Activated CD8-positive, alpha-beta memory T cell treated with anti-CD3 and anti-CD28 coated beads, Interleukin-2, amount 50 U/mL, for 1 hour (primary cell): Measurements from ENCODE around the gene TPI1.
A peak's percentile ranks its signal among the peaks of the same experiment; 100 is the strongest.
"Not testable (repeated sequence)": the region's sequence is repeated elsewhere in the genome, so short reads cannot be mapped to it uniquely, and the experiment has no call there.

ENCODE experiments used
- DNase-seq: peaks from one replicate; pipeline ENCODE4 v3.0.0-alpha.2; 2020; ENCODE audit errors: extremely low read depth

Gene TPI1

DNA sequence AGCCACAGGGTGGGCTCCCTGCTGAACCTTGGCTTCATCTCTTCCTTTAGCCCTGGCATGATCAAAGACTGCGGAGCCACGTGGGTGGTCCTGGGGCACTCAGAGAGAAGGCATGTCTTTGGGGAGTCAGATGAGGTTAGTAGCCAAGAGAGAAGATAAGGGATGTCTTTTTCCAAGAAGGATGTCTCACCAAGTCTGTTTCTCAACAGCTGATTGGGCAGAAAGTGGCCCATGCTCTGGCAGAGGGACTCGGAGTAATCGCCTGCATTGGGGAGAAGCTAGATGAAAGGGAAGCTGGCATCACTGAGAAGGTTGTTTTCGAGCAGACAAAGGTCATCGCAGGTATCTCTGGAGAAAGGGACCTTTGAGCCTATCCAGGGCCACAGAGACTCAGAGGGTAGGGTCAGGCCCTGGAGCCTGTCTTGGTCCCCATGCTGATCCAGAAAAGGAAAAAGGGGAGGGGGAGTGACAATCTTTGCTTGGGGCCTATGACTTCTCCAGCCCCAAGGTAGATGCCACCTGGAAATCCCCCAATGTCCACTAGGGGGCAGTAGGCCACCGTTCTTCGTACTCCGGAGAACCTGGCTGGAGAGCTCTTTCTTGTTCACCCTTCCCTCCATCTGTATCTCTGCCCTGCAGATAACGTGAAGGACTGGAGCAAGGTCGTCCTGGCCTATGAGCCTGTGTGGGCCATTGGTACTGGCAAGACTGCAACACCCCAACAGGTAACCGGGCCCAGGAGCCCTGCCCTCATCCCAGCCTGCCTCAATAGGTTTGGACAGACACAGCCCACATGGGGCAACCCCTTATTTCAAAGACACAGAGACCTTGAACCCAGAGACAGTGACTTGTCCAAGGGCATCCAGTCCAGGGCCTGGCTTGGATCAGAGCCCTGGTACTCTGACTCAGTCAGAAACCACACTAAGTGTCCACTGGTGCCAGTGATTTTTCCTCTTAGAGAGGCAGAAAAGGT is 2.0 kb downstream of the TPI1 start:
- peak; percentile 56 for DNase-seq

DNA sequence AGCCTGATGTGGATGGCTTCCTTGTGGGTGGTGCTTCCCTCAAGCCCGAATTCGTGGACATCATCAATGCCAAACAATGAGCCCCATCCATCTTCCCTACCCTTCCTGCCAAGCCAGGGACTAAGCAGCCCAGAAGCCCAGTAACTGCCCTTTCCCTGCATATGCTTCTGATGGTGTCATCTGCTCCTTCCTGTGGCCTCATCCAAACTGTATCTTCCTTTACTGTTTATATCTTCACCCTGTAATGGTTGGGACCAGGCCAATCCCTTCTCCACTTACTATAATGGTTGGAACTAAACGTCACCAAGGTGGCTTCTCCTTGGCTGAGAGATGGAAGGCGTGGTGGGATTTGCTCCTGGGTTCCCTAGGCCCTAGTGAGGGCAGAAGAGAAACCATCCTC is 3.0 kb downstream of the TPI1 start:
- DNase-seq = not testable (repeated sequence)

DNA sequence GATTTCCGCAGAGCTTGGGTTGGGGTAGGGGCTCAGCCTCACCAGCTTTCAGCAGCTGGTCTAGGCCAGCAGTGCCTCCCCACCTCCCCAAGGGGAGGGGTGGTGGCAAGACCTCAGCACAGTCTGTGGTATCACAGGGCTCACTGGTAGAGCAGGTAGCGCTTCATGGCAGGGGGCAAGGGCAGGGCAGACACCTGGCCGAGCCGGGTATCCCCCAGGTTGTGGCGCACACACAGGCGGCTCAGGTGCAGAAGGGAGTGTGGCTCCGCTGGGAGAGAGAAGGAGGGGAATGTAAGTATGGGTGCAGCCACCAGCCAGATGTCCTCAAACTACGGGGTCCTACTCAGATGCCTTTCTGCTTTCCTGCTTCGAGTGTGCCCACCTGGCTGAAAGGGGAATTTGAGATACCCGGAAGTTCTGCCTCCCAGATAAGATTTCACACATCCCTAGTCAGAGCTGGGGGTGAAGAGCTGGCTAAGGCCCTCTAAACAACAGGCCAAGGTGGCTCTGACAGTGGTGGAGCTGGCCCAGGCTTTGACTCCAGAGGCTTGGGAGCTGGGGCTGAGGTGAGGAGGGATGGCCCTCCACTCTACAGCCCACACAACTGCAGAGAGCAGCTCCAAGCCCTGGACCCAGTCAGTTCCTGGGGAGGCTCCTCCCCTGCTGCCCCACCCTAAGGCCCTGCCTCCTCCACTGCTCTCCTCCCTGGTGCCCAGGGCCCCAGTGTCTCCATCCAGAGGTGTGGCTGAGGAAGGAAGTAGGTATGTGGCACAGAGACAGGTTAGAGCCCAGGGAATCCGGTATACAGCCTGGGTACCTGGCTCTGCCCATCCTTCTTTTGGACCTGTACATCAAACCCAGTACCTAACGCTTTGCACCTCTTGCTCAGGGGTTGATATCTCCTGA is 4.0 kb downstream of the TPI1 start:
- DNase-seq = no peak

DNA sequence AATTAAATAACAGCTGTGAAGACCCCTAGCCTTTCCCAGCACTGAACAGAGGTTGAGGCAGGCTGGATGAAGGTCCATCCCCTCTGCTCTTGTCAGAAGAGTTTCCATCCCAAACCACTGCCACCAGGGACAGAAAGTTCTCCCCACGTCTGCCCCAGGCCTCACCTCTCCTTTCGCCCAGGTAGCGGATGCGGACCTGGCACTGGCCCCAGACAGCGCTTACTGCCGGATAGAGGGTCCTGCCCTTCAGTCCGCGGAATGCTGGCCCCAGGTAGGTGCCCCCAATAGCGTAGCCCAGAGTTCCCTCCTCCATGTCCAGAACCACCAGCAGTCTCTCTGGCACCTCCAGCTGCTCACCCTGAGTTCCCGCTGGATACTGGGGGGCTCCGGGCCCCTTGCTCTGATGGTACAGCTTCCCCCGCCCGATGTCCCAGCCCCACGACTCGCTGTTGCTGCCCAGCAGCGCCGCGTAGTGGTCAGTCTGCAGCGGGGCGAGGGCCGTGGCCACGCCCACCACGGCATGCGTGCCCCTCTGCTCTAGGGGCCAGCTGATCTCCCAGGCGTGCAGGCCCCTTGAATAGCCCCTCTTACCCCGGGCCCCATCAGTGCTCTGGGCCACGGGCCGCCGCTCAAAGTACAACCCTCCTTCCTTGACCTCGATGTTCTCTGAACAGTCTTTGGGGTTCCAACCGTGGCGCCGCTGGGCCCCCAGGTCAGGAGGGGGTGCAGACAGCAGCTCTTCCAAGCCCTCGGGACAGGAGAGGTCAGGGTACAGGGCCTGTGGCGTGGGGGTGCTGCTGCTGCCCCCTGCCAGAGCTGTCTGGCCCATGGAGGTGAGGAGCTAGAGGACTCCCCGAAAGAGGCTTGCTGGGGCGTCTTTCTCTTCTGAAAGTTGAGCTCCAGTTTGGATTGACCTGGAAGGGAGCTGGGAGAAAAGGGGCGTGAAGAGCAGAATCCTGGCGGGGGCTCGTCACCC is 5.0 kb downstream of the TPI1 start:
- DNase-seq = peak; percentile 43

DNA sequence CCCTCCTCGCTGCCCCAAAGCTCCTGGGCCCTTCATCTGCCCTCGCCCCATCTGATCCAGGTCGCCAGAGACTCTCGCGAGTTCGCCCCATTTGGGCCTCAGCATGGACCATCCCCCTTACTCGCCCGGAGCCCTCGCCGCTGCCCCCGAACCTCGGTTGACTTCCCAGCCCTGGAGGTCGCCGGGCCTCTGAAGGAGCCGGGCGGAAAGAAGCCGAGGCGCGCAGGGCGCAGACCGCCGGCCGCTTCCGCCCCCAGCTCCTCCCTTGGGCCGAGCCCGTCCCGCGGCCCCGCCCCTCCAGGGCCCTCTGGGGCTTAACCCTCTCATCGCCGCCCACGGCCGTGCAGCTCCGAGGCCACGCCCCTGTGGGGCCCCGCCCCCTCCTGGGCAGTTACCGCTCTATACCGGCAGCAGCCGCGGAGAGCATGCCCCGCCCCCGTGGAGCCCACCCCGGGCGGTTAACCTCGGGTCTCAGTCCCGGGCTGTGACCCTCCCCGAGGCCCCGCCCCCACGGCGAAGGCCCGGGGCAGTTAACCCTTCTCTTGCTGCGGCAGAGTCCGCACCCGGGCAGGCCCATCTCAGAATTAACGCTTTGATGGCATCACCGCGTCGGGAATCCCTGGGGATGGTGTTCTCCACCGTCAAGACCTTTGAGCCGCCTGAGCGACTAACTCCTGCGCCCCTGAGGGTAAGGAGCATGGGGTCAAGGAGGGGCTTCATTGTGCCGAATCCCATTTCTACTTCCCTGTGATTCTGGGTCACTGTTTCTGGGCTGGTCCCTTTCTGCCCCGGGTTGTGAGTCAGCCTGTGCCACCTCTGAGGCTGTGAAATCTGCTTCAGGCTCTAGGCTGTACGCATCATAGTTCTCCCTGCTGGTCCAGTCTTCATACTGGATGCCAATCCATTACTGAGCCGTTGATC is 6.0 kb downstream of the TPI1 start, which contains the start of gene SPSB2:
SPSB2 (minus strand) TSS at position 210 of the 921 bp plus-strand sequence. CDS start 402 bp downstream, outside the sequence.
- peak; percentile 80 for DNase-seq

DNA sequence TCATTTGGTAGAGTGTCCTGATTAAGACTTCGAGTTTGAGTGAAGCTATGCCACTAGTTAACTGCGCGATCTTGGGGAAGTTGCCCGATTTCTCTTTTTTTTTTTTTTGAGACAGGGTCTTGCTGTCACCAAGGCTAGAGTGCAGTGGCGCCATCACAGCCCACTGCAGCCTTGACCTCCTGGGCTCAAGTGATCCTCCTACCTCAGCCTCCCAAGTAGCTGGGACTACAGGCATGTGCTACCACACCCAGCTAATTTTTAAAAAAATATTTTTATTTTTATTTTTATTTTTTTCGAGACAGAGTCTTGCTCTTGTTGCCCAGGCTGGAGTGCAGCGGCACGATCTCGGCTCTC is 6.7 kb downstream of the TPI1 start:
- DNase-seq = not testable (repeated sequence)

DNA sequence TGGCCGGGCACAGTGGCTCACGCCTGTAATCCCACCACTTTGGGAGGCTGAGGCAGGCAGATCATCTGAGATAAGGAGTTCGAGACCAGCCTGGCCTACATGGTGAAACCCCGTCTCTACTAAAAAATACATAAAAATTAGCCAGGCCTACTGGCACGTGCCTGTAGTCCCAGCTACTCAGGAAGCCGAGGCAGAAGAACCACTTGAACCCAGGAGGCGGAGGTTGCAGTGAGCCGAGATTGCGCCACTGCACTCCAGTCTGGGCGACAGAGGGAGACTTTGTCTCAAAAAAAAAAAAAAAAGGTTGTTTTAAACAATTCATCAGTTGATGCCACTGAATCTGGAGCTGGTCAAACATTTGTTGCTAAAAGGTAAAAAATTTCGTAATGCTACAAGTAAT is 12.5 kb downstream of the TPI1 start:
- not testable (repeated sequence) for DNase-seq

DNA sequence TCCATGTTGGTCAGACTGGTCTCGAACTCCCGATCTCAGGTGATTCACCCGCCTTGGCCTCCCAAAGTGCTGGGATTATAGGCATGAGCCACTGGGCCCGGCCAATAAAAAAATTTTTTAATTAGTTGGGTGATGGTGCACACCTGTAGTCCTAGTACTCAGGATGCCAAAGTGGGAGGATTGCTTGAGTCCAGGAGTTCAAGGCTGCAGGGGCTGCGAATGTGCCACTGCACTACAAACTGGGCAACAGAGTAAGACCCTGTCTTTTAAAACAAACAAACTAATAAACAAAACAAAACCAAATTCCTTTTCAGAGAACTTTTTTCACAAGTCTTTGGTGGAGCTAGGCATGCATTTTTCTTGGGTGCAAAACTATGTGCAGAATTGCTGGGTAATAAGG is 15.9 kb downstream of the TPI1 start:
- DNase-seq = no peak

DNA sequence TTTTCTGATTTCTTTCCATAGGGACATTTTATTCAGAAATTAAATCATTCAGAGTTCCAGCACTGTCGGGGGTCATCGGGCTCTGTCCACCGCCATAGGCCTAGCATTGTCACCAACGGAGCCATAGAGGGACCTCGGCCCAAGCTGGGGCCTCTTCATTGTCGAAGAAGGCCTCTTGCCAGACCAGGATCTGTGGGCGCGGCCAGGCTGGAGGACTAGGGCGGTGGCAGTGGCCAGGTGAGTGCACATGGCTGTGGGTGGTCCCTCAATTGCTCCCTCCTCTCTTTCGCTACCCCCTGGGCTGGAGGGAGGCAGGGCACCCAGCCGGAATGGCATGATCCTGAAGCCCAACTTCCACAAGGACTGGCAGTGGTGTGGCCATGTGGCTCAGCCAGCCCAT is 16.4 kb downstream of the TPI1 start:
- DNase-seq = no peak

DNA sequence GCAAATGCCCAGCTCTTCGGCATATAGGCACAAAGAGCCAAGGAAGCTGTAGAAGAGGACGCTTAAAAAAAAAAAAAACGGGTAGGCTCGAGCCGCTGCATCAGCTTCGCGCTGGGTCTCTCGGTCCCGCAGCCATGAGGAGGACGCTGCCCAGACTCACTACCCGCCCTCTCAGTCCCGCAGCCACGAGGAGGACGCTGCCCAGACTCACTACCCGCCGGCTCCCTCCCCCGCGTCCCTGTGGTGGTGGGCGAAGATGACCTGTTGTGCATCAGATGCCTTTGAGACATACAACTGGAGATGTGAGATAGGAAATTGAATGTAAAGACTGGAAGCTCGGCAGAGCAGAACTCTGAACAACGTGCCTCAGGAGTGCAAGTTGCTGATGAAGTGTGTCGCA is 17.2 kb downstream of the TPI1 start:
- no peak for DNase-seq

DNA sequence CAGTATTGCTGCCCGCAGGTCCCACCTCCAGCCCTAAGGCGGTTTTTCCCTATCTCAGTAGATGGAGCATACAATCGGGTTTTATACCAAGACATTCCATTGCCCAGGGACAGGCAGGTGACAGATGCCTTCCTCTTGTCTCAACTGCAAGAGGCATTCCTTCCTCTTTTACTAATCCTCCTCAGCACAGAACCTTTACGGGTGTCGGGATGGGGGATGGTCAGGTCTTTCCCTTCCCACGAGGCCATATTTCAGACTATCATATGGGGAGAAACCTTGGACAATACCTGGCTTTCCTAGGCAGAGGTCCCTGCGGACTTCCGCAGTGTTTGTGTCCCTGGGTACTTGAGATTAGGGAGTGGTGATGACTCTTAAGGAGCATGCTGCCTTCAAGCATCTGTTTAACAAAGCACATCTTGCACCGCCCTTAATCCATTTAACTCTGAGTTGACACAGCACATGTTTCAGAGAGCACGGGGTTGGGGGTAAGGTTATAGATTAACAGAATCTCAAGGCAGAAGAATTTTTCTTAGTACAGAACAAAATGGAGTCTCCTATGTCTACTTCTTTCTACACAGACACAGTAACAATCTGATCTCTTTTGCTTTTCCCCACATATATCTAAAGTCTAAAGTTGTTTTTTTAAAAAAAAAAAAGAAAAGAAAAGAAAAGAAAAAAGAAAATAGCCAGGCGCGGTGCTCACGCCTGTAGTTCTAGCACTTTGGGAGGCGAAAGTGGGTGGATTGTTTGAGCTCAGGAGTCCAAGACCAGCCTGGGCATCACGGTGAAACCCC is 19.1 kb downstream of the TPI1 start:
- not testable (repeated sequence) for DNase-seq

DNA sequence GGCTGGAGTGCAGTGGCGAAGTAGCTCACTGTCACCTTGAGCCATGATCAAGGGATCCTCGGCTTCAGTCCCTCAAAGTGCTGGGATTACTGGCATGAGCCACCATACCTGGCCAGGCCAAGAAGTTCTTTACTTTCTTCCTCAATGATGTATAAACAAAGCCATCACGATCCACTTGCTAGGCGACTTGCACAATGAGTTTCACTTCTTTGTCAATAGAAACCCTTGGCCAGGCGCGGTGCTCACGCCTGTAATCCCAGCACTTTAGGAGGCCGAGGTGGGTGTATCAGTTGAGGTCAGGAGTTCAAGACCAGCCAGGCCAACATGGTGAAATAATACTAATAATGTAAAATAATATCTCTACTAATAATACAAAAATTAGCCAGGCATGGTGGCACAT is 20.1 kb downstream of the TPI1 start:
- no peak for DNase-seq

DNA sequence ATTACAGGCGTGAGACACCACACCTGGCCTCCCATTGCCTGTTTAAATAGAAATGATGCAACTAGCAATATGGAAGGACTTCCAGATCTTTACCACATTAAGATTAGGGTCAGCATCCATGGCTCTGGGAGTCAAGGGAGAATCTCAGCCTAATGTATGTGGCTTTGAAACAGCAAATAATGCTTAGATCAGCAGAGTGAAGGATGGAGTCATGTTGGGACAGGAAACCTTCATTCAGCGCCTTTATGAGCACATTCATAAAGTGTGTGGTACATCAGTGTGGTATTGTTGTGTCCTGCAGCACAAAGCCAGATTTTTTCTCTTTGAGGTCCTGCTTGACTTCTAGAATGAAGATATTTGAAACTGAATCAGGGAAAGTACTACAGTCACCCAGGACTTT is 21.0 kb downstream of the TPI1 start:
- DNase-seq = no peak

DNA sequence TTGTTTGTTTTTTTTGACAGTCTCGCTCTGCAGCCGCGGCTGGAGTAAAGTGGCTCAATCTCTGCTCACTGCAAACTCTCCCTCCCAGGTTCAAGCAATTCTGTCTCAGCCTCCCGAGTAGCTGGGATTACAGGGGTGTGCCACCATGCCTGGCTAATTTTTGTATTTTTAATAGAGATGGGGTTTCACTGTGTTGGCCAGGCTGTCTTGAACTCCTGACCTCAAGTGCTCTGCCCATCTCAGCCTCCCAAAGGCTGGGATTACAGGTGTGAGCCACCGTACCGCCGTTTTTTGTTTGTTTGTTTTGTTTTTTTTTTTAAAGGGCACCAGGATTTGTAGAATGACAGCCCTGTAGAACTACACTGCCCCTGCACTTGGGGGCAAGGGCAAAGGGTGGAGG is 21.5 kb downstream of the TPI1 start:
- DNase-seq = not testable (repeated sequence)

DNA sequence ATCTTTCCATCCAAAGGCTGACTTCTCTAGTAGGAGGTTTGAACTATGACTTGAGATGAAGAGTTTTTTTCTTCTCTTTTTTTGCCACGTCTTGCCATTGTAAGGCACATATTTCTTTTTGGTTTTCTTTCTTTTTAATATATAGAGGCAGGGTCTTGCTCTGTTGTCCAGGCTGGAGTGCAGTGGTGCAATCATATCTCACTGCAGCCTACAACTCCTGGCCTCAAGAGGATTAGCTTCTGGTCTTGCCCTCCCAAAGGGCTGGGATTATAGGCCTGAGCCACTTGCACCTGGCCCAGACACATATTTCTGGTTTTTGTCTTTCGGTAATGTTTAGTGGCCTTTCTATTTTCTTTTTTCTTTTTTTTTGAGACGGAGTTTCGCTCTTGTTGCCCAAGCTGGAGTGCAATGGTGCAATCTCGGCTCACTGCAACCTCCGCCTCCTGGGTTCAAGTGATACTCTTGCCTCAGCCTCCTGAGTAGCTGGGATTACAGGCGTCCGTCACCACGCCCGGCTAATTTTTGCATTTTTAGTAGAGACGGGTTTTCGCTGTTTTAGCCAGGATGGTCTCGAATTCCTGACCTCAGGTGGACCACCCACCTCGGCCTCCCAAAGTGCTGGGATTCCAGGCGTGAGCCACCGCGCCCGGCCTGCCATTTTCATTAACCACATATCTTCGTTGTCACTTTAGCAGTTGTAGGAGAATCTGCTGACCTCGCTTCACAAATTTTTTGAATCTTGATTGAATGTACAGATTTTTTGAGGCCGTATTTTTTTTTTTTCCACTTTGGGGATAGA is 22.6 kb downstream of the TPI1 start:
- not testable (repeated sequence) for DNase-seq

DNA sequence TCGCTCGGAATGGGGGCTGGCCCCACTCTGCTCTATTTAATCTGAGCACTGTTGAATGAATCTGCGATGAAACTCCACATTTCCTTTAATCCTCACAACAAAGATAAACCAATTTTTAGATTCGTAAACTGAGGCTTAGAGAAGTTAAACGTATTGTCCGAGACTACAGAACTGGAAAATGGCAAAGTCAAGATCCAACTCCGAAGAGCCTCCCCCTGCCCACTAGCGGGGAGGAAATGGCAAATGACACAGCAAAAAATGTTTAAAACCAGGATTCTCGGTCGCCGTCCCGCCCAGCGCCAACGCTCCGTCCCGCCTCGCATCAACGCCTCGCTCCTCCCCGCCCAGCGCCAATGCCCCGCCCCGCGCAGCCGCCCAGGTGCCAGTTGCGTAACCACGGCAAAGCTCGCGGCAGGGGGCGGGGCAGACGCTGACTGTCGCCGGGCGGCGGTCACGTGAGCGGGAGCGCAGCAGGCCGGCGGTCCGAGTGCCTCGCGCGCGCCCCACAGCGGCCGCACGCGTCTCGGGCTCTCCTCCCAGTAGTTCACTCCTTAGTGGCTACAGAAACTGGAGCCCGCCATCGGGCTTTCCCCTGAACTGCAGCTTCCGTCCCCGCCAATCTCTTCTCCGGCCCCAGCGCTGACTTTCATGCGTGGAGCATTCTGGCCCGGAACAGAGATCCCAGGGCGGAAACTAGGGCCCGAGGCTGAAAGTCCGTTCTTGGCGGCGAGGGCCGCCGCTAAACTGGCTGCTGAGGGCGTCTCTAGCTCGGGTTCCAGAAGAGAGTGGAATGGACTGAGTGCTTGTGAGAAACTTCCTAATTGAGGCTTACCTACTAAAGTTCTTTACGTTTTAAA is 23.7 kb downstream of the TPI1 start:
- DNase-seq = peak; percentile 93

DNA sequence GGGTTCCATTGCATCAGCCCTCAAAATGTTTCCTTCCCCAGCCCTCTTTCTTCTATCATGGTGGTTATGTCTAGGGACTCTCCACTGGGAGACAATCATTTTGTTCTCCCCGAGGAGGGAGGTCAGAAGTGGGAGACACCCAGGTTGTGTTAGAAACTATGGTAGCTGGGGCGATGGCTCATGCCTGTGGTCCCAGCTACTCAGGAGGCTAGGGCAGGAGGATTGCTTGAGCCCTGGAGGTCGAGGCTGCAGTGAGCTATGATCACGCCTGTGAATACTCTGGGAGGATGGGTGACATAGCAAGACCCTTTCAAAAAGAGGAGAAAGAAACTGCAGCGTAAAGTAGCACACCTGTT is 24.3 kb downstream of the TPI1 start:
- no peak for DNase-seq

DNA sequence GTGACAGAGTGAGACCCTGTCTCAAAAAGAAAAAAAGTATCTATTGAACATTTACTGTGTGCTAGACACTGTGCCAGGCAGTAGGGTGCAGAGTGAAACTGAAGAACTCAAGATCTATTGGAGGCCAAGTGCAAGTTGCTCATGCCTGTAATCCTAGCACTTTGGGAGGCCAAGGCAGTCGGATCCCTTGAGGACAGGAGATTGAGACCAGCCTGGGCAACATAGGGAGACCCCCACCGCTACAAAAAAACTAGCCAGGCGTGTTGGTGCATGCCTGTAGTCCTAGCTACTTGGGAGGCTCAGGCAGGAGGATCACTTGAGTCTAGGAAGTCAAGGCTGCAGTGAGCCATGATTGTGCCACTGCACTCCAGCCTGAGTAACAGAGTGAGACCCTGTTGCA is 25.4 kb downstream of the TPI1 start:
- not testable (repeated sequence) for DNase-seq
